ENCODE results near the gene MORN5.

GRCh38 chr9:122232796-122233306, 73.1 kb downstream of the MORN5 start:
- TF ChIP-seq ESRRG (CRISPR knock-in tag; IDR thresholded peaks at IDR 0.05) (no peak), GLIS3 (CRISPR knock-in tag; IDR thresholded peaks at IDR 0.05) (no peak), ARNTL (CRISPR knock-in tag; IDR thresholded peaks at IDR 0.05; ENCODE audit: borderline replicate concordance, low read depth) (no peak), RARB (CRISPR knock-in tag; IDR thresholded peaks at IDR 0.05) (no peak)

All from SK-N-SH treated with all-trans-retinoic acid at 6 μM for 48 hours (cell line).